SK-N-SH treated with all-trans-retinoic acid at 6 μM for 48 hours (cell line): ENCODE data around the gene PTPN22.

Source experiments
- ATAC-seq: fragments of 200-7000 bp; cut with Tn5 transposase; 3 replicates; pipeline ENCODE4 v1.9.1; 2020; ENCODE audit warnings: mild to moderate bottlenecking, moderate library complexity
- ARNTL ChIP-seq: fragments of 450-650 bp; formaldehyde crosslinking; IDR thresholded peaks from 2 replicates; pipeline ENCODE4 v1.5.0; 2020; ENCODE audit warnings: low read depth, mild to moderate bottlenecking, moderate library complexity, borderline replicate concordance
- CSDC2 ChIP-seq: fragments of 250-450 bp; sonication (Bioruptor Pico); IDR thresholded peaks from 2 replicates; pipeline ENCODE4 v1.5.0; 2020; ENCODE audit warnings: mild to moderate bottlenecking, moderate library complexity
- ESRRG ChIP-seq: fragments of 250-450 bp; sonication (Bioruptor Pico); IDR thresholded peaks from 2 replicates; pipeline ENCODE4 v1.6.1; 2021; ENCODE audit warnings: mild to moderate bottlenecking
- GLIS3 ChIP-seq: fragments of 250-450 bp; sonication (Bioruptor Pico); IDR thresholded peaks from 2 replicates; pipeline ENCODE4 v1.5.0; 2020; ENCODE audit warnings: mild to moderate bottlenecking, moderate library complexity
- ISL1 ChIP-seq: fragments of 250-450 bp; sonication (Bioruptor Pico); IDR thresholded peaks from 2 replicates; pipeline ENCODE4 v2.1.2; 2022; ENCODE audit warnings: mild to moderate bottlenecking, moderate library complexity
- OSR1 ChIP-seq: fragments of 250-450 bp; sonication (Bioruptor Pico); IDR thresholded peaks from 2 replicates; pipeline ENCODE4 v1.8.0; 2022; ENCODE audit warnings: moderate library complexity, mild to moderate bottlenecking, inconsistent platforms
- PPARA ChIP-seq: fragments of 250-450 bp; sonication (Bioruptor Pico); IDR thresholded peaks from 2 replicates; pipeline ENCODE4 v1.5.0; 2020; ENCODE audit warnings: mild to moderate bottlenecking, borderline replicate concordance
- RARB ChIP-seq: fragments of 250-450 bp; sonication (Bioruptor Pico); IDR thresholded peaks from 2 replicates; pipeline ENCODE4 v1.8.0; 2021; ENCODE audit warnings: mild to moderate bottlenecking, moderate library complexity
- SNAI2 ChIP-seq: fragments of 250-450 bp; sonication (Bioruptor Pico); IDR thresholded peaks from 2 replicates; pipeline ENCODE4 v1.5.0; 2020; ENCODE audit warnings: mild to moderate bottlenecking, moderate library complexity
- TCF4 ChIP-seq: fragments of 250-450 bp; sonication (Bioruptor Pico); IDR thresholded peaks from 2 replicates; pipeline ENCODE4 v1.8.0; 2021; ENCODE audit warnings: mild to moderate bottlenecking, moderate library complexity, borderline replicate concordance
- TOX ChIP-seq: fragments of 250-450 bp; sonication (Bioruptor Pico); IDR thresholded peaks from 2 replicates; pipeline ENCODE4 v1.8.0; 2021; ENCODE audit warnings: mild to moderate bottlenecking, moderate library complexity, borderline replicate concordance
- ZC3H10 ChIP-seq: fragments of 250-450 bp; sonication (Bioruptor Pico); IDR thresholded peaks from 2 replicates; pipeline ENCODE4 v1.5.1; 2021; ENCODE audit warnings: mild to moderate bottlenecking, moderate library complexity
- ZFP3 ChIP-seq: fragments of 250-450 bp; sonication (Bioruptor Pico); IDR thresholded peaks from 2 replicates; pipeline ENCODE4 v1.5.0; 2020; ENCODE audit warnings: mild to moderate bottlenecking, moderate library complexity
- ZFP30 ChIP-seq: fragments of 450-650 bp; formaldehyde crosslinking; IDR thresholded peaks from 2 replicates; pipeline ENCODE4 v1.5.0; 2022; ENCODE audit warnings: mild to moderate bottlenecking, moderate library complexity
- ZNF70 ChIP-seq: fragments of 450-650 bp; formaldehyde crosslinking; IDR thresholded peaks from 2 replicates; pipeline ENCODE4 v1.5.0; 2020; ENCODE audit warnings: mild to moderate bottlenecking, moderate library complexity
- ZNF8 ChIP-seq: fragments of 450-650 bp; formaldehyde crosslinking; IDR thresholded peaks from 2 replicates; pipeline ENCODE4 v1.5.0; 2020; ENCODE audit warnings: mild to moderate bottlenecking, moderate library complexity
- TF ChIP-seq, protein P1 (sequence below): fragments of 250-450 bp; sonication (Bioruptor Pico); IDR thresholded peaks from 2 replicates; pipeline ENCODE4 v1.5.1; 2021; ENCODE audit warnings: mild to moderate bottlenecking, moderate library complexity
- TF ChIP-seq, protein P2 (sequence below): fragments of 250-450 bp; sonication (Bioruptor Pico); IDR thresholded peaks from 2 replicates; pipeline ENCODE4 v1.8.0; 2021; ENCODE audit warnings: low read depth, mild to moderate bottlenecking, moderate library complexity, borderline replicate concordance
- TF ChIP-seq, protein P3 (sequence below): fragments of 250-450 bp; sonication (Bioruptor Pico); IDR thresholded peaks from 2 replicates; pipeline ENCODE4 v1.5.1; 2020; ENCODE audit warnings: low read depth, mild to moderate bottlenecking, moderate library complexity
- TF ChIP-seq, protein P4 (sequence below): fragments of 250-450 bp; sonication (Bioruptor Pico); IDR thresholded peaks from 2 replicates; pipeline ENCODE4 v1.8.0; 2020; ENCODE audit warnings: mild to moderate bottlenecking, moderate library complexity, borderline replicate concordance

PTPN22 gene

DNA sequence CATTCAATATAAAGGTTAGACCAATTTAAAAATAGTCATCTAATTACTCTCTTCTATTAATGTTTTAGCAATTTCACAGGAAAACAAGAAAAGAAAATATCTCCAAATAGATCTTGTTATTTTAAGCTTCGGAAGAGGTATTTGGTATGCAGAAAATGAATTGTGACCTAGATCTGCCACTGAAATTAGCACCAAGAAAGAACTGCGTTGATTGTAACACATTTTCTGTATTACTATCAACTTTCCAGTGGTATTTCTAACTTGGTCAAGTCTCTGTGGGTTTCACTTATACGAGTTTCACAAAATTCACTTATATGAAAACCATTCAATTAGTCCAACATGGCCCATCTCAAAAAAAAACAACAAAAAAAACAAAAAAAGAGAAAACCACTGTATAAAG lies 71.0 kb downstream of the PTPN22 start:
- ATAC-seq: no peak
- TF ChIP-seq ZNF70 (CRISPR knock-in tag) (no peak), OSR1 (CRISPR knock-in tag) (no peak), SNAI2 (CRISPR knock-in tag) (no peak), ZFP30 (CRISPR knock-in tag) (no peak), CSDC2 (no peak), ISL1 (CRISPR knock-in tag) (no peak), GLIS3 (CRISPR knock-in tag) (no peak), ESRRG (no peak), PPARA (CRISPR knock-in tag) (no peak), ZNF8 (no peak), TCF4 (CRISPR knock-in tag) (no peak), ZFP3 (CRISPR knock-in tag) (no peak), ARNTL (CRISPR knock-in tag) (no peak), TOX (CRISPR knock-in tag) (no peak)
- TF ChIP-seq, protein P1, sequence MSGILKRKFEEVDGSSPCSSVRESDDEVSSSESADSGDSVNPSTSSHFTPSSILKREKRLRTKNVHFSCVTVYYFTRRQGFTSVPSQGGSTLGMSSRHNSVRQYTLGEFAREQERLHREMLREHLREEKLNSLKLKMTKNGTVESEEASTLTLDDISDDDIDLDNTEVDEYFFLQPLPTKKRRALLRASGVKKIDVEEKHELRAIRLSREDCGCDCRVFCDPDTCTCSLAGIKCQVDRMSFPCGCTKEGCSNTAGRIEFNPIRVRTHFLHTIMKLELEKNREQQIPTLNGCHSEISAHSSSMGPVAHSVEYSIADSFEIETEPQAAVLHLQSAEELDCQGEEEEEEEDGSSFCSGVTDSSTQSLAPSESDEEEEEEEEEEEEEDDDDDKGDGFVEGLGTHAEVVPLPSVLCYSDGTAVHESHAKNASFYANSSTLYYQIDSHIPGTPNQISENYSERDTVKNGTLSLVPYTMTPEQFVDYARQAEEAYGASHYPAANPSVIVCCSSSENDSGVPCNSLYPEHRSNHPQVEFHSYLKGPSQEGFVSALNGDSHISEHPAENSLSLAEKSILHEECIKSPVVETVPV (CRISPR knock-in tag): no peak
- TF ChIP-seq, protein P2, sequence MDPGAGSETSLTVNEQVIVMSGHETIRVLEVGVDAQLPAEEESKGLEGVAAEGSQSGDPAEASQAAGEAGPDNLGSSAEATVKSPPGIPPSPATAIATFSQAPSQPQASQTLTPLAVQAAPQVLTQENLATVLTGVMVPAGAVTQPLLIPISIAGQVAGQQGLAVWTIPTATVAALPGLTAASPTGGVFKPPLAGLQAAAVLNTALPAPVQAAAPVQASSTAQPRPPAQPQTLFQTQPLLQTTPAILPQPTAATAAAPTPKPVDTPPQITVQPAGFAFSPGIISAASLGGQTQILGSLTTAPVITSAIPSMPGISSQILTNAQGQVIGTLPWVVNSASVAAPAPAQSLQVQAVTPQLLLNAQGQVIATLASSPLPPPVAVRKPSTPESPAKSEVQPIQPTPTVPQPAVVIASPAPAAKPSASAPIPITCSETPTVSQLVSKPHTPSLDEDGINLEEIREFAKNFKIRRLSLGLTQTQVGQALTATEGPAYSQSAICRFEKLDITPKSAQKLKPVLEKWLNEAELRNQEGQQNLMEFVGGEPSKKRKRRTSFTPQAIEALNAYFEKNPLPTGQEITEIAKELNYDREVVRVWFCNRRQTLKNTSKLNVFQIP (CRISPR knock-in tag): no peak

DNA sequence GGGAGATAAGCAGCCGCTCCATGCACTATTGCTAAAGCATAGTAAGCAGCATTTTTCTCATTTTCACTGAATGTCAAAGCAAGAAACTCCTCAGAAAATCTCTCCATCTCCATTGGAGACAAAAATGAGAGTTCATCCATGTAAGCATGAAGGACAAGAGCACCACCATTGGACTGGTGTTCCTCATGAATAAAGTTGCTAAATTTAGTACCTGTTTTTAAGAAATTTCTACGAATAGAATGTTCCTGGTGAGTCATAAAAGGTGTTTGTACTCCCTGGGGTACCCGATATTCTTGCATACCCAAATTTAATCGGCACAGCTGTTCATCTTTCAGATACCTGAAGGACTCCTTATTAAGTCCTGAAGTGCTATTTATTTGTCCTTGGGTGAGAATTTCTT lies 74.0 kb downstream of the PTPN22 start:
- no peak for TF ChIP-seq CSDC2
- TF ChIP-seq, protein P1 (CRISPR knock-in tag): no peak
- no peak for ATAC-seq

DNA sequence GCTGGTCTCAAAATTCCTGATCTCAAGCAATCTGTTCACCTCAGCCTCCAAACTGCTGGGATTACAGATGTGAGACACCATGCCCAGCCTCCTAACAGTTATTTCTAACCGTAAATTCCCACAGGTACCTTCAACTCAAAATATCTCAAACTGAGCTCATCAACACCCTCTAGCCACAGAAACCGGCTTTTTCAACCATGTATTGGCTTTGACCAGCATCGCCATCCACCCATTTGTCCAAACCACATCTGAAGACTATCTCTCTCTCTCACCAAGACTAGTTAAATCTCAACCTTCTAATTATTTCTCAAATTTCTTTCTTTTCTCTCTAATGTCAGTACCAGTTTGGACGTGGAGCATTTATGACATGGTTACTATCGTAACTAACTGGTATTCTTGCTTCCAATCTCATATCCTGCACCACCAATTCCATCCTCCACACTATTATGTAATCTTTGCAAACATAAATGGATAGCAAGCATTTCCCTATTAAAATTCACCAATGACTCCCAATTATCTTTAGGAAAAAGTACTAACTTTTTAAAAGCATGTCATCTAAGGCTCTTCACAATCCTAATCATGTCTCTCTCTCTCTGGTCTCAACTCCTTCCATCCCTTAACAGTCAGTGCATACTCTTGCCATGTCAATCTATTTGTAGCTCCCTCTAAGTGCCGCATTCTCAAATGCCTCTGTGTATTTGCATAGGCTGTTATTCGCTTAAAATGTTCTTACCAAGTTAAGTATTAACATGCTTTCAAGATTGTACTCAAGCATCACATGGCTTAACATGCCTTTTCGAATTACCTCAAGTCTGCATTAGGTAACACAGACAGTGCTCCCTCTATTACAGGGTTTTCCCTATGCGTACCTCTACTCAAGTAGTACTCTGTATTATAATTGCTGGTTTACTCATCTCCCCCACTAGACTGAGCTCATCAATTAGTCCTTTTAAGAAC lies 77.4 kb downstream of the PTPN22 start:
- no peak for ATAC-seq

More for the DNA sequence above, 77.4 kb downstream of the PTPN22 start:
- TF ChIP-seq TCF4 (CRISPR knock-in tag) (no peak), ZFP30 (CRISPR knock-in tag) (no peak), TOX (CRISPR knock-in tag) (no peak), OSR1 (CRISPR knock-in tag) (no peak), ISL1 (CRISPR knock-in tag) (no peak), RARB (no peak), GLIS3 (CRISPR knock-in tag) (no peak), ESRRG (no peak), ZC3H10 (CRISPR knock-in tag) (no peak), SNAI2 (CRISPR knock-in tag) (no peak), ZNF8 (no peak), PPARA (CRISPR knock-in tag) (no peak), ZFP3 (CRISPR knock-in tag) (no peak)
- TF ChIP-seq, protein P3, sequence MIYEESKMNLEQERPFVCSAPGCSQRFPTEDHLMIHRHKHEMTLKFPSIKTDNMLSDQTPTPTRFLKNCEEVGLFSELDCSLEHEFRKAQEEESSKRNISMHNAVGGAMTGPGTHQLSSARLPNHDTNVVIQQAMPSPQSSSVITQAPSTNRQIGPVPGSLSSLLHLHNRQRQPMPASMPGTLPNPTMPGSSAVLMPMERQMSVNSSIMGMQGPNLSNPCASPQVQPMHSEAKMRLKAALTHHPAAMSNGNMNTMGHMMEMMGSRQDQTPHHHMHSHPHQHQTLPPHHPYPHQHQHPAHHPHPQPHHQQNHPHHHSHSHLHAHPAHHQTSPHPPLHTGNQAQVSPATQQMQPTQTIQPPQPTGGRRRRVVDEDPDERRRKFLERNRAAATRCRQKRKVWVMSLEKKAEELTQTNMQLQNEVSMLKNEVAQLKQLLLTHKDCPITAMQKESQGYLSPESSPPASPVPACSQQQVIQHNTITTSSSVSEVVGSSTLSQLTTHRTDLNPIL (CRISPR knock-in tag): no peak
- TF ChIP-seq, protein P1 (CRISPR knock-in tag): no peak
- TF ChIP-seq, protein P2 (CRISPR knock-in tag): no peak
- TF ChIP-seq, protein P4, sequence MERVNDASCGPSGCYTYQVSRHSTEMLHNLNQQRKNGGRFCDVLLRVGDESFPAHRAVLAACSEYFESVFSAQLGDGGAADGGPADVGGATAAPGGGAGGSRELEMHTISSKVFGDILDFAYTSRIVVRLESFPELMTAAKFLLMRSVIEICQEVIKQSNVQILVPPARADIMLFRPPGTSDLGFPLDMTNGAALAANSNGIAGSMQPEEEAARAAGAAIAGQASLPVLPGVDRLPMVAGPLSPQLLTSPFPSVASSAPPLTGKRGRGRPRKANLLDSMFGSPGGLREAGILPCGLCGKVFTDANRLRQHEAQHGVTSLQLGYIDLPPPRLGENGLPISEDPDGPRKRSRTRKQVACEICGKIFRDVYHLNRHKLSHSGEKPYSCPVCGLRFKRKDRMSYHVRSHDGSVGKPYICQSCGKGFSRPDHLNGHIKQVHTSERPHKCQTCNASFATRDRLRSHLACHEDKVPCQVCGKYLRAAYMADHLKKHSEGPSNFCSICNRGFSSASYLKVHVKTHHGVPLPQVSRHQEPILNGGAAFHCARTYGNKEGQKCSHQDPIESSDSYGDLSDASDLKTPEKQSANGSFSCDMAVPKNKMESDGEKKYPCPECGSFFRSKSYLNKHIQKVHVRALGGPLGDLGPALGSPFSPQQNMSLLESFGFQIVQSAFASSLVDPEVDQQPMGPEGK: no peak
